VCaP (cell line): ENCODE results near the gene EIF1AY.

Experiments used
- H3K27ac ChIP-seq: fragments of 450-650 bp; 2 replicates; pipeline ENCODE4 v1.5.1; 2017
- TF ChIP-seq, protein P1 (sequence below): fragments of 450-650 bp; conservative IDR thresholded peaks from 2 replicates; pipeline ENCODE4 v1.5.1; 2017; ENCODE audit warnings: mild to moderate bottlenecking, moderate library complexity

EIF1AY gene

DNA sequence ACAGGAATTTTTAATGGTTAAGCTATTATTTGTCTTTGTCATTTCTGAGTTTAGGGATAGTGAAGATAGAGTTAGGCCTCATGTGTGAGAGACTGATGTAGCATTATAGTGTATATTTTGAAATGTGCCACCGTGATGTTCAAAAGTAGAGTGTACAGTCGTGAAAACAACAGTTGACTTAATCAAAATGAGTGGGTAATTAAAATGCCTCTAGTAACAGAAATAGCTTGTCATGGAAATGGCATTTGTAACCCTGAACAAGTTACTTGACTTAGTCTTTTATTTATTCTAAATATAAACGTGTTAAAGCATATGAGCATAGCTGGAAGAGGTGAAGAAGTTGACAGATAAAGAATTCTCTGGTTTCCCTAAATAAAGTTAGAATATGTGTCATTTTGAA, 6.1 kb downstream of the EIF1AY start:
- TF ChIP-seq, protein P1, sequence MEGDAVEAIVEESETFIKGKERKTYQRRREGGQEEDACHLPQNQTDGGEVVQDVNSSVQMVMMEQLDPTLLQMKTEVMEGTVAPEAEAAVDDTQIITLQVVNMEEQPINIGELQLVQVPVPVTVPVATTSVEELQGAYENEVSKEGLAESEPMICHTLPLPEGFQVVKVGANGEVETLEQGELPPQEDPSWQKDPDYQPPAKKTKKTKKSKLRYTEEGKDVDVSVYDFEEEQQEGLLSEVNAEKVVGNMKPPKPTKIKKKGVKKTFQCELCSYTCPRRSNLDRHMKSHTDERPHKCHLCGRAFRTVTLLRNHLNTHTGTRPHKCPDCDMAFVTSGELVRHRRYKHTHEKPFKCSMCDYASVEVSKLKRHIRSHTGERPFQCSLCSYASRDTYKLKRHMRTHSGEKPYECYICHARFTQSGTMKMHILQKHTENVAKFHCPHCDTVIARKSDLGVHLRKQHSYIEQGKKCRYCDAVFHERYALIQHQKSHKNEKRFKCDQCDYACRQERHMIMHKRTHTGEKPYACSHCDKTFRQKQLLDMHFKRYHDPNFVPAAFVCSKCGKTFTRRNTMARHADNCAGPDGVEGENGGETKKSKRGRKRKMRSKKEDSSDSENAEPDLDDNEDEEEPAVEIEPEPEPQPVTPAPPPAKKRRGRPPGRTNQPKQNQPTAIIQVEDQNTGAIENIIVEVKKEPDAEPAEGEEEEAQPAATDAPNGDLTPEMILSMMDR, result no peak
- no peak overlapping the region for H3K27ac ChIP-seq

DNA sequence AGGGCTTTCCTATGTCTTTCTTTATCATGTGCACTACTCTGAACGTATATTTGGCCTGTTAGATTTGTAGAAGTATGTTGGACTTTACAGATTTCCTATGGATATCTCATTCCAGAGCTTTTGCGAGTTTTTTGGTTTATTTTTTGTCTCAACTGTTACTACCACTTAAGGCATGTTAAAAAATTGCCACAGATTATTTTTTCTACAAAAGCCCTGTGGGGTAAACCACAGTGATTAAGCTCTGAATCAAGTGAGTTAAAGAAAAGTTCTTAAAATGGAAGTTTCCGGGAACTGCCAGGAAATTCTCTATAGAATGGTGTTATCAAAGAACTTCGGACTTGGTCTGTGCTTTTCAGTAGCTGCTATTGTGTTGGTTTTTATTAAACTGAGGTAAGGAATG, 10.6 kb downstream of the EIF1AY start:
- no peak overlapping the region for H3K27ac ChIP-seq
- TF ChIP-seq, protein P1, result no peak
